Measurements from ENCODE around the gene PARP8. TPM values are rescaled to one million over a fixed set of nuclear protein-coding genes. Genes with fewer than 3 reads are reported as not detected.

The PARP8 gene
- total RNA-seq, 2 donors from 2014 or later, result 58.2 to 62.5 TPM

DNA sequence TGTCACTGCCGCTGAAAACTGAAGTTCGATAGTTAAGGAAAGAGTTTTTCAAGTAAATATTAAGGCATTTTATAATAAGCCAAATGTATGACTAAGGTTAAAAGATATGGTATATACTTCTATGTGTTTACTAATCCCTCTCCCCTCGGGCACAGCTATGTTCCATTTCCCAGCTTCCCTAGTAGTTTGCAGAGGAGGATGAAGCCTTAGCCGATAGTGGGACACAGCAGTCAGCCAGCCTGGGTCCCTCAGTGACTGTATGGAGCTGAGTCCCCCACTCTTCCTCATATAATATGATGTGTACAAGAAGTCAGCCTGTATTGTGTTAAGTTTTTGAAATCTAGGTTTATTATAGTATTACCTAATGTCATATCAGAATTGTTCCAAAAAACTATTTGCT lies 55.8 kb downstream of the PARP8 start:
- H3K4me1 Mint-ChIP-seq (ENCODE audit: low read depth in 2 of 2), result peaks cover 56 to 73% of the 10 kb centered on the region in 2 donors
- no peaks in the 10 kb centered on the region for H3K36me3 Mint-ChIP-seq
- no peak for DNase-seq (ENCODE audit: low spot score)
- H3K4me3 Mint-ChIP-seq, result no peak overlapping the region
- no peaks in the 10 kb centered on the region for H3K27me3 Mint-ChIP-seq
- H3K9me3 Mint-ChIP-seq, result no peaks in the 10 kb centered on the region
- no peak for ATAC-seq
- H3K27ac Mint-ChIP-seq, result peak overlapping the region; percentile 21 to 80

DNA sequence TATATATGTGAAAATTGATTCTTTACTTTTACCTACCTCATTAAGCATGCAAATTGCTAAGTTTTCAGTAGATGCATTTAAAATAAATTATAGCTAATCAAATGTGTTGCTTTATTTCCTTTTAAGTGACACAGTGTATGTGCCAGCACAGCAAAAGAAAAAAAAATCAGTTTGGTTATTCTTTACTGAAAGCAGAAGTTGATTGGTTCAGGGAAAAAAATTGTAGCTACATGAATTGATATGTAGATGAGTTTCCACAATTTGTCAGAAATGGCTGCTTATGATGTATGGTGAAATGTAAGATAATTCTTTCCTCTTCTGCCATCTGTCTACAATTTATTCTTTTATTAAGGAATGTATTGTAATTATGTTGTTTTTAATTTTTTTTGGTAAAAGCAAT lies 57.8 kb downstream of the PARP8 start:
- Mint-ChIP-seq H3K4me1 (ENCODE audit: low read depth in 2 of 2) (peaks cover 47 to 66% of the 10 kb centered on the region in 2 donors), H3K36me3 (no peaks in the 10 kb centered on the region), H3K27ac (peak overlapping the region in 1 of 2 donors; percentile 79), H3K9me3 (no peaks in the 10 kb centered on the region), H3K27me3 (no peaks in the 10 kb centered on the region), H3K4me3 (no peak overlapping the region)
- DNase-seq (ENCODE audit: low spot score) (no peak), ATAC-seq (no peak)

DNA sequence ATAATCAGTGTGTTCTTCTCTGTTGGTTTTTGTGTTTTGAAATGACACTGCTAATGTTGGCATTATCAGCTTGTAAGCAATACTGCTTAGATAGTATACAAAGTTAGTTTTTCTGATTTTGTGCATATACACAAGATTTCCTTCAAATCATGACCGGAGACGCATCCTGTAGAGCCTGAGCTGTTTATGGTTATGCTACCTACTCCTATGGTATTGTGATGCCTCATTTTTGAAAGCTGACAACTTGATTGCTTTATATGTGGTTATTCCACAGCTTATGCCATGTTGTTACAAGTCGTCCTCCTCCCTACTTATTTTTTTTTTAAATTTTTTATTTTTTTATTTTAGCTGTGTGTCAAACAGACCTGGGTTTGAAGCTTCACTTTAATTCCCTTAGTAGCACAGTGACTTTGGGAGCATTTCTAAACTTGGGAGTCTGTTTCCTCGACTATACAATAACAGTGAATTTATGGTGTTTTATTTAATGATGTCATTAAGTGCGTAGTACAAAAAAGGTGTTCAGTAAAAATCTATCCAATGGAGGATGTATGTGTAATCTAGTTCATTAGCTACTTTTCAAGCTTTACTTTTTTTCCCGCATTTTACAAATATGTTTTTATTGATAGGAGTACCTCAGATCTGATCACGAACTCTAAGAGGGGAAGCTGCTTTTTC lies 59.5 kb downstream of the PARP8 start:
- Mint-ChIP-seq H3K36me3 (peaks cover 5% of the 10 kb centered on the region), H3K27ac (peak overlapping the region; percentile 77 to 88), H3K4me3 (peak overlapping the region; percentile 50), H3K9me3 (no peaks in the 10 kb centered on the region), H3K27me3 (no peaks in the 10 kb centered on the region), H3K4me1 (ENCODE audit: low read depth in 2 of 2) (peaks cover 48 to 62% of the 10 kb centered on the region in 2 donors)
- no peak for DNase-seq (ENCODE audit: low spot score)
- no peak for ATAC-seq

DNA sequence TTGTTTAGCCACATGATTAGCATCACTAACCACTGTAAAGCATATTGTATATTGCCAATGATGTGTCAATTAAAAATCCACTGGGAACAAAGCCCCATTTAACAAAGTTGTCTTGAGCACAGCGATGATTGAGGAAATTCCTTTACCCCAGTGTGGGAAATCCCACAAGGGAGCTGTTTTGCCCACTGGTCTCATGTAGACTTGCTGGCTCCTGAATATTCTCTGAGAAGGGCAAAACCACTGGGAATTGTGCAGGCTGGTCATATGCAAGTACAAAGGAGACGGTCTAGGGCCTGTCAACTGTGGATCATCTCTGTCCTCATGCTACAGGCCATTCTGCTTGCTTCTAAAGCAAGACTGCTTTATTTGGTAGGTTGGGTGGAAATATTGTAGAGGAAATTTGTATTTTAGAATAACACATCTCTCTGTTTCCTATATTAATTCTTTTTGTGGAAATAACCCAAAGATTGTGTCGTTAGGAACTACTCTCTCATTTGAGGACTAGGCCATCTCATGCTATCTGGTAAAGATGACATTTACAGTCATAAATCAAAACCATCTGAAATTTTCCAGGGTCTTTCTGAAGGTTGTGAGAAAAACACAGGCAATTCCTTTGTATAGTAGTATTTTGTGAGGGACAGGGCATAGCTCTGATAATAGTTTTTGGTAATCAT lies 60.2 kb downstream of the PARP8 start:
- Mint-ChIP-seq H3K27me3 (no peaks in the 10 kb centered on the region), H3K4me1 (ENCODE audit: low read depth in 2 of 2) (peaks cover 46 to 63% of the 10 kb centered on the region in 2 donors)

DNA sequence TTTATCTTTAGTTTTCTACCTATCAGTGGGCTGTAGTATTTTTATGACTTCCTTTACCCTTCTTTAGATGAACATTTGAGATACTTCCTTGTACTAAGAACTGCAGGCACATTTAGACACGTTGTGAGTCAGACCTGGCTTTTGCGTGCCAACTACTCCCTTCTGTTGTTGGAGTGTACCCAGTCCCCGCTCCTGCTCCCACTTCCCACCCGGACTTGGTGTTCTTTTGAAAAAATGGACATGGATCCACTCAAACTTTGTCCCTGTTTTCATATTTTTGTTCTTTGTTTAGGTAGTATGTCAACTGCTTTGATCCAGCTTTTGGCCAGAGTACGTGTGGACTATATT lies 60.7 kb downstream of the PARP8 start:
- Mint-ChIP-seq H3K9me3 (no peaks in the 10 kb centered on the region), H3K27ac (peak overlapping the region; percentile 77 to 88), H3K36me3 (peaks cover 5% of the 10 kb centered on the region), H3K4me1 (ENCODE audit: low read depth in 2 of 2) (peaks cover 46 to 59% of the 10 kb centered on the region in 2 donors), H3K27me3 (no peaks in the 10 kb centered on the region), H3K4me3 (peak overlapping the region; percentile 50)
- ATAC-seq, result peak; percentile 76 to 86
- no peak for DNase-seq (ENCODE audit: low spot score)

More for the DNA sequence above, 60.2 kb downstream of the PARP8 start:
- H3K27ac Mint-ChIP-seq, result peak overlapping the region; percentile 77 to 88
- ATAC-seq, result peak in 1 of 2 donors; percentile 27
- no peaks in the 10 kb centered on the region for H3K9me3 Mint-ChIP-seq
- H3K4me3 Mint-ChIP-seq, result peak overlapping the region; percentile 50
- DNase-seq (ENCODE audit: low spot score), result no peak
- peaks cover 5% of the 10 kb centered on the region for H3K36me3 Mint-ChIP-seq

DNA sequence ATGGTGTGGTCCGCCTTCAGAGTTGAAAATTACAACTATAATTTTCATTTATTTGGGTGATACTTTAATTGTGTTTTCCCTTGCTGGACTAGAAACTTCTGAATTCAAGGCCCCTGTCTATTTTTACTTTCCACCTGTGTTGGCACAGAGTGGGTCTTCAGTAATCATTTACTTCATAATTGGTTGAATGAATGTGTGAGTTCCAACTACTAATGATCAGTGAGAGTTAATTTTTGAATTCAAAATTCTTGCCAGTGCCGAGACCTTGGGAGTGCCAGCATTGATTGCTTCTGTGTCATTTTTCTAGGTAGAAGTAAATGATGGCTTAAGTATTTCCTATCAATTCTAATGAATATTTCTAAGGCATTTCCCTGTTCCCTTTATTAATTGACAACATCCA lies 61.4 kb downstream of the PARP8 start:
- ATAC-seq (no peak), DNase-seq (ENCODE audit: low spot score) (no peak)
- H3K4me1 Mint-ChIP-seq (ENCODE audit: low read depth in 2 of 2), result peaks cover 41 to 52% of the 10 kb centered on the region in 2 donors
- H3K36me3 Mint-ChIP-seq, result peaks cover 5% of the 10 kb centered on the region
- no peaks in the 10 kb centered on the region for H3K9me3 Mint-ChIP-seq
- H3K27ac Mint-ChIP-seq, result peak overlapping the region; percentile 77 to 88
- no peaks in the 10 kb centered on the region for H3K27me3 Mint-ChIP-seq
- peak overlapping the region; percentile 50 for H3K4me3 Mint-ChIP-seq

DNA sequence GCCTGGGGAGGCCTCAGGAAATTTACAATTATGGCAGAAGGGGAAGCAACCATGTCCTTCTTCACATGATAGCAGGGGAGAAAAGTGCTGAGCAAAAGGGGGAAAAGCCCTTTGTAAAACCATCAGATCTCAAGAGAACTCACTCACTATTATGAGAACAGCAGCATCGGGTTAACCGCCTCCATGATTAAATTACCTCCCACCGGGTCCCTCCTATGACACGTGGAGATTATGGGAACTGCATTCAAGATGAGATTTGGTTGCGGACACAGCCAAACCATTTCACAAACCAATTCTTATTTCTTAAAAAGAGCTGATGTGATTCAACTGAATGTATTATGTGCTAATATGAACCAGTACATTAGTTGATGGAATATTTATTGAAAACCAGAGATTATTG lies 63.9 kb downstream of the PARP8 start:
- Mint-ChIP-seq H3K4me1 (ENCODE audit: low read depth in 2 of 2) (peaks cover 40 to 56% of the 10 kb centered on the region in 2 donors), H3K27ac (peak overlapping the region; percentile 18 to 83), H3K9me3 (no peaks in the 10 kb centered on the region), H3K36me3 (peaks cover 5% of the 10 kb centered on the region), H3K27me3 (no peaks in the 10 kb centered on the region), H3K4me3 (no peak overlapping the region)
- ATAC-seq (no peak), DNase-seq (ENCODE audit: low spot score) (no peak)

DNA sequence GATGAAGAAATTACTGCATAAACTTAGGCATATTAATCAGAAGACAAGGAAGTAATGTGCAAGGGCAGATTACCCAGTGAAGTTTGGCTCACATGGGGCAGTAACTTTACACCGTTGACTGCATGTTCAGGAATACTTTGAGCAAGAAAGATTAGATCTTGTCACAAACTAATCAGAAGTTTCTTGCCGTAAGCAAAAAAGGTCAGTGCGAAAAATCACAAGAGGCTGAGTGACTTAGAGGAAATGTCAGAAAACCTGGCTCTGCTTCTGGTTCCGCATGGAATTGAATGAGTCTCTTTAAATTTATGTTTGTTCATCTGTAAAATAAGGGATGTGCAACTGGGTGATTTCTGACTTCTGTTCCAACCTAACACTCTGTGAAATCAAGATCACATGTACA lies 64.4 kb downstream of the PARP8 start:
- Mint-ChIP-seq H3K4me1 (ENCODE audit: low read depth in 2 of 2) (peaks cover 41 to 56% of the 10 kb centered on the region in 2 donors), H3K4me3 (no peak overlapping the region), H3K27me3 (no peaks in the 10 kb centered on the region), H3K36me3 (peaks cover 5% of the 10 kb centered on the region), H3K9me3 (no peaks in the 10 kb centered on the region), H3K27ac (peak overlapping the region in 1 of 2 donors; percentile 83)
- ATAC-seq, result no peak
- no peak for DNase-seq (ENCODE audit: low spot score)

DNA sequence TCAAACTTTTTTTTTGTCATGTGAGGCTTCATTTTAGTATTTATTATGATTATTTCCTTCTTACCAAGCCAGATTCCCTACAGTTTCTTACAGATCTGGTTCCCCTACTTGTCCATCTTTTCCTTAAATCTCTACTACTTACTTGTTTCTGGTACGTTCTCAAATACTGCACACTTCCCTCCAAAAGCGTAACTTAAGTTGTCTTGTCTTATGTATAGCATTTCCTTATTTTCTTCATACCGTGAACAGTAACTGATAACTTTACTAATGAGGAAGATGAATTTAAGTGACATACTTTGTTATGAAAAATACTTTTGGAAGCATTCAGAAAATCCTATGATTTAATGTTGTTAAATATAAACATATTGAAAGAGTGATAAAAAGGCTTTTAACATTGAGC lies 67.3 kb downstream of the PARP8 start:
- H3K27ac Mint-ChIP-seq, result peak overlapping the region; percentile 20 to 23
- no peak overlapping the region for H3K4me3 Mint-ChIP-seq
- no peaks in the 10 kb centered on the region for H3K27me3 Mint-ChIP-seq
- H3K36me3 Mint-ChIP-seq, result peaks cover 5% of the 10 kb centered on the region
- ATAC-seq (no peak), DNase-seq (ENCODE audit: low spot score) (no peak)
- H3K4me1 Mint-ChIP-seq (ENCODE audit: low read depth in 2 of 2), result peaks cover 28 to 34% of the 10 kb centered on the region in 2 donors
- no peaks in the 10 kb centered on the region for H3K9me3 Mint-ChIP-seq

DNA sequence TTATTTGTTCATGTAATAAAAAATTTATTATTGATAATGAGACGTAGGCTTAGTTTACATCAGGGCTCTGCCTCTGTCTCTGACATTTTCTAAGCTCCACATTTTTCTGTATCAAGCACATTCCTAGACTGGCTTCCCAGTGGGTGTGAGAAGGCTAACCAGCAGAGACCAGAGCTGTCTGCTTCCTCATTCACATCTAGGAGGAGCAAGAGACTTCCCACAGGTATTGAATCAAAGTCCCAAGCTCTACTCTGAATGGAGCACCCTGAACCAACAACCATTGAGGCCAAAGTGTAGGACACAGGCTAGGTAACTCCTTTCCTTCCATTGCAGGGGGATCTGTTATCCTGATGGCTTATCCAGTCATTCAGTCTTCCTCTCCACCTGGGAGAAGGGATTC lies 72.4 kb downstream of the PARP8 start:
- ATAC-seq (no peak), DNase-seq (ENCODE audit: low spot score) (no peak)
- Mint-ChIP-seq H3K27me3 (no peaks in the 10 kb centered on the region), H3K36me3 (no peaks in the 10 kb centered on the region), H3K4me1 (ENCODE audit: low read depth in 2 of 2) (peaks cover 34 to 38% of the 10 kb centered on the region in 2 donors), H3K9me3 (peaks cover 5% of the 10 kb centered on the region), H3K27ac (no peak overlapping the region), H3K4me3 (no peak overlapping the region)

DNA sequence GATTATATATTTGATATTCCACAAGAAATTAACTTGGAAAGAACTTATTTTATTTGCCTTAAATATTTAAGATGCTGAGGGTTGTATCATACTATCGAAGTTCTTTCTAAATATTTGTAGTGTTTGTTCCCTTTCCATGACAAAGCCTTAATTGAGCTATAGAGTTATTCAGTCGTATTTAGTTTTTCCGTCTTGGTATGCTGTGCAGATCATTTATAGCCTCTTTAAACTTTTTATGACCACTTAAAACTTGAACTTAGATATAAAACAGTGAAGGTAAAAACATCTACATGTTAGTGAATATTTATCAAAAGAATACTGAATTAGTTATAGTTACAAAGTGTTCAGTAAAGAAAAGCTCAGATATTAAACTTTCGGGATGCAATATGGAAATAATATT lies 74.4 kb downstream of the PARP8 start:
- H3K27me3 Mint-ChIP-seq, result no peaks in the 10 kb centered on the region
- H3K36me3 Mint-ChIP-seq, result no peaks in the 10 kb centered on the region
- H3K4me1 Mint-ChIP-seq (ENCODE audit: low read depth in 2 of 2), result peaks cover 43 to 44% of the 10 kb centered on the region in 2 donors
- H3K27ac Mint-ChIP-seq, result no peak overlapping the region
- no peak for DNase-seq (ENCODE audit: low spot score)
- no peak overlapping the region for H3K4me3 Mint-ChIP-seq
- peaks cover 5% of the 10 kb centered on the region for H3K9me3 Mint-ChIP-seq
- ATAC-seq, result no peak

DNA sequence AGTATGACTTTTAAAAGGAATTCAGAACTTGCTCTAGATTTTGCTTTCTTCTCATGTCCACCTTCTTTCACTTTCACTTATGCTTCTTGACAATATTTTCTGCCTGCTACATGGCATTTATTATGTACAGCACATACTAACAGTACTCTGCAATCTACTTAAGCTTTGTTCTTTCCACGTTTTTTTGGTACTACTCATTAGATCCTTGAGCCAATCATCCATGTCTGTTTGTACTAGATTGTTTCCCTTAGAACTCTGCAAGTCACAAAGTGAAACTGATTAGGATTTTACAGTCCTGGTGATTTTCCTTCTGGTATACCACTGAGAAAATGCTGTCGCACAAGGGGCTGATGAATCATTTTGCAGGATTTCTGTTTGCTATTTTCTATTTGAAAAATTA lies 78.3 kb downstream of the PARP8 start:
- Mint-ChIP-seq H3K27ac (peak overlapping the region; percentile 59 to 85), H3K4me3 (peak overlapping the region; percentile 91), H3K9me3 (peaks cover 5% of the 10 kb centered on the region), H3K36me3 (peaks cover 4% of the 10 kb centered on the region), H3K27me3 (no peaks in the 10 kb centered on the region), H3K4me1 (ENCODE audit: low read depth in 2 of 2) (peaks cover 56 to 76% of the 10 kb centered on the region in 2 donors)
- no peak for DNase-seq (ENCODE audit: low spot score)
- peak; percentile 71 to 80 for ATAC-seq

DNA sequence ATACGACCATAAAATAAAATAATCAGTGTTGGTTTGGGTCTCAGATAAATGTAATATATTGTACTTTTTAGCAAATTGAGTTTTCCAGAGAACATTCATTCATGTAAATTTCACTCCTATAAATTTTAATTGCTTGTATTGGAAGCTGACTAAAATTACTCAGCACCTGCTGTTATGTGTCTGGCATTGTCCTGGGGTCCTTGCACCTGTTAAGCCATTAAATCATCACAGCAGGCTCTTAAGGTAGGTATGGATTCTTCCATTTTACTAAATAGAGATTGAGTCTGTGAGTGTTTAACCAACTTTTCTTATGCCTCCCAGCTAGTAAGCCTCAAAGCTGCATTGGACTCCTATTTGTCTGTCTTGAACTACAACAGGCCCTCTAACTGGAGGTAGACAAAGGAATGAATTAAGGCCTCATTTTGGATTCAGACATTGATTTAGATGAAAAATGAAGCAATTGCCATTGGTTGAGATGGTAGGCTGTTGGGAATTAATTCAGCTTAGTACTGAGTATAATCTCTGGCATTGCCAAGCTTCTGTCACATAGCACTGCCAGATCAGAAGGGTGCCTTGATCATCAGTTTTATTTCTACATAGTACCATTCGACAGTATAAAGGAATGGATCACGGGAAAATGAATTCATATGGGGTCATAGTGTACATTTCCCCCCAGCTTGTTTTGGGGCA lies 78.9 kb downstream of the PARP8 start:
- H3K27me3 Mint-ChIP-seq, result no peaks in the 10 kb centered on the region
- H3K36me3 Mint-ChIP-seq, result peaks cover 4% of the 10 kb centered on the region
- H3K27ac Mint-ChIP-seq, result peak overlapping the region; percentile 59 to 85
- H3K4me3 Mint-ChIP-seq, result peak overlapping the region; percentile 91
- ATAC-seq, result no peak
- no peak for DNase-seq (ENCODE audit: low spot score)
- peaks cover under 1% of the 10 kb centered on the region for H3K9me3 Mint-ChIP-seq
- peaks cover 57 to 77% of the 10 kb centered on the region in 2 donors for H3K4me1 Mint-ChIP-seq (ENCODE audit: low read depth in 2 of 2)

DNA sequence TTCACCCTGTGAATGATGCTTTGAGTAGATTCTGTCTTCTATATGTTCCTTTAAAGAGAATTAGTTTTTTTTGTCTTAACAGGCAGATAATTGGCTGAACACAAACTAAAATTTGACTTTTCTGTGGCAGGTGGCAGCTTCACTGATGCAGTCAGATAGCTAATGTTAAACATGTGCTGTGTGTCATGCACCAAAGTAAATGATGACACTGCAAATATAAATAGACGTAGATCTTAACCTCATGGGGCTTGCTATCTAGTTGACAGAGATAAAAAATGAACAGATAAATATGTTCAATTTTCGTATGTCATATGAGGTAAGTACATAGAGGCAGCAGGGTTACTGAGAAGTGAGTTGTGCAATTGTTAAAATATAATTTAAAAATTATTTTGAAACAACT lies 82.7 kb downstream of the PARP8 start:
- H3K4me1 Mint-ChIP-seq (ENCODE audit: low read depth in 2 of 2), result peaks cover 34 to 66% of the 10 kb centered on the region in 2 donors
- no peaks in the 10 kb centered on the region for H3K27me3 Mint-ChIP-seq
- peaks cover 4% of the 10 kb centered on the region for H3K36me3 Mint-ChIP-seq
- peak overlapping the region; percentile 59 to 90 for H3K27ac Mint-ChIP-seq
- H3K4me3 Mint-ChIP-seq, result peak overlapping the region; percentile 33
- no peaks in the 10 kb centered on the region for H3K9me3 Mint-ChIP-seq
- ATAC-seq (no peak), DNase-seq (ENCODE audit: low spot score) (no peak)
